NB4 (cell line): ENCODE data around the gene DNAJB4.

ENCODE experiments used
- DNase-seq: peaks from one replicate; pipeline ENCODE4 v3.0.0; 2010; ENCODE audit warnings: low read depth
- H3K4me3 ChIP-seq: one replicate; pipeline ENCODE4 v1.5.1; 2011; ENCODE audit warnings: mild to moderate bottlenecking, low read depth, low read length, moderate library complexity
- CTCF ChIP-seq: IDR thresholded peaks from one replicate; pipeline ENCODE4 v1.5.1; 2012; ENCODE audit warnings: low read depth, low read length
- MAX ChIP-seq: IDR thresholded peaks from 2 replicates; pipeline ENCODE4 v1.6.1; 2011; ENCODE audit warnings: low read depth, low read length
- MYC ChIP-seq: IDR thresholded peaks from 2 replicates; pipeline ENCODE4 v1.6.1; 2011; ENCODE audit warnings: low read depth, low read length
- POLR2A ChIP-seq: IDR thresholded peaks from 2 replicates; pipeline ENCODE4 v1.6.1; 2011; ENCODE audit warnings: mild to moderate bottlenecking; ENCODE audit not compliant: insufficient read length; ENCODE audit errors: extremely low read depth

The DNAJB4 gene

DNA sequence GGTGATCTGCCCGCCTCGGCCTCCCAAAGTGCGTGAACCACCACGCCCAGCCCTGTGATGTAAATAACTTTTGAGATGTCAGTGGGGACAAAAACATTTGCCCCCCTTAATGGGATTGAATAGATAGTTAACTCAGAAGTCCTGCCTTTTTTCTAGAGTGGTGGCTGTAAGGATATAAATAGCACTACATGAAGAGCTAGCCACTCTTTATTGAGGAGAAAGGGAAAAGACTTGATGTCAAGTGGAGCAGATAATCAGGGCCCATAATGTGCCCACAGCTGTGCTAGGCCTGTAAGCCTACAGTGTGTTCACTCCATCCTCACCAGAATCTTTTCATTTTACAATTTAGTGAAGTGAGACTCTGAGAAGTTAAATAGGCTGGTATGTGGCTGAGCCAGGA is 44.7 kb downstream of the DNAJB4 start:
- DNase-seq = no peak
- H3K4me3 ChIP-seq = no peak overlapping the region
- TF ChIP-seq CTCF (no peak), MYC (no peak), MAX (no peak), POLR2A (no peak)

GRCh38 chr1:78051005-78051404 is 46.3 kb downstream of the DNAJB4 start:
- H3K4me3 ChIP-seq = no peak overlapping the region
- TF ChIP-seq POLR2A = no peak
- no peak for TF ChIP-seq MYC
- TF ChIP-seq MAX = no peak
- no peak for TF ChIP-seq CTCF
- no peak for DNase-seq

GRCh38 chr1:78052685-78053405 is 48.1 kb downstream of the DNAJB4 start:
- no peak overlapping the region for H3K4me3 ChIP-seq
- DNase-seq = no peak
- TF ChIP-seq MAX (no peak), CTCF (no peak), POLR2A (no peak), MYC (no peak)

- TF ChIP-seq POLR2A = no peak
- TF ChIP-seq MYC = no peak
- TF ChIP-seq MAX = no peak
- no peak for TF ChIP-seq CTCF
- DNase-seq = no peak
- no peak overlapping the region for H3K4me3 ChIP-seq
Measured at GRCh38 chr1:78053498-78053897, 48.8 kb downstream of the DNAJB4 start.

- no peak overlapping the region for H3K4me3 ChIP-seq
- TF ChIP-seq MAX = no peak
- no peak for TF ChIP-seq CTCF
- no peak for TF ChIP-seq POLR2A
- TF ChIP-seq MYC = no peak
- no peak for DNase-seq
Measured at GRCh38 chr1:78054559-78054958, 49.8 kb downstream of the DNAJB4 start.
